Astrocyte of the cerebellum (primary cell): ENCODE measurements around the gene ZNF423.

Source experiments
- DNase-seq: peaks from one replicate; pipeline ENCODE4 v3.0.0-alpha.2; 2011; ENCODE audit warnings: low read depth
- H3K4me3 ChIP-seq: 2 replicates; pipeline ENCODE4 v1.5.1; 2011; ENCODE audit warnings: mild to moderate bottlenecking, low read depth, low read length, moderate library complexity
- CTCF ChIP-seq: IDR thresholded peaks from 2 replicates; pipeline ENCODE4 v1.5.1; 2012; ENCODE audit warnings: low read length, low read depth, moderate library complexity, mild to moderate bottlenecking; ENCODE audit errors: missing control alignments
- in situ Hi-C: cut with HindIII; loops from 2 replicates; pipeline ENCODE4 v1.10.0; 2017; ENCODE audit warnings: low sequenced_read_pairs

The ZNF423 gene

GRCh38 chr16:49645263-49645662, 210.6 kb downstream of the ZNF423 start:
- in situ Hi-C loops, result no loop called here
- DNase-seq, result no peak
- TF ChIP-seq CTCF, result no peak
- H3K4me3 ChIP-seq, result no peak overlapping the region

GRCh38 chr16:49644145-49644463, 211.8 kb downstream of the ZNF423 start:
- peak; percentile 16 for DNase-seq
- no peak overlapping the region for H3K4me3 ChIP-seq
- in situ Hi-C loops, result no loop called here
- TF ChIP-seq CTCF, result peak; percentile 52

DNA sequence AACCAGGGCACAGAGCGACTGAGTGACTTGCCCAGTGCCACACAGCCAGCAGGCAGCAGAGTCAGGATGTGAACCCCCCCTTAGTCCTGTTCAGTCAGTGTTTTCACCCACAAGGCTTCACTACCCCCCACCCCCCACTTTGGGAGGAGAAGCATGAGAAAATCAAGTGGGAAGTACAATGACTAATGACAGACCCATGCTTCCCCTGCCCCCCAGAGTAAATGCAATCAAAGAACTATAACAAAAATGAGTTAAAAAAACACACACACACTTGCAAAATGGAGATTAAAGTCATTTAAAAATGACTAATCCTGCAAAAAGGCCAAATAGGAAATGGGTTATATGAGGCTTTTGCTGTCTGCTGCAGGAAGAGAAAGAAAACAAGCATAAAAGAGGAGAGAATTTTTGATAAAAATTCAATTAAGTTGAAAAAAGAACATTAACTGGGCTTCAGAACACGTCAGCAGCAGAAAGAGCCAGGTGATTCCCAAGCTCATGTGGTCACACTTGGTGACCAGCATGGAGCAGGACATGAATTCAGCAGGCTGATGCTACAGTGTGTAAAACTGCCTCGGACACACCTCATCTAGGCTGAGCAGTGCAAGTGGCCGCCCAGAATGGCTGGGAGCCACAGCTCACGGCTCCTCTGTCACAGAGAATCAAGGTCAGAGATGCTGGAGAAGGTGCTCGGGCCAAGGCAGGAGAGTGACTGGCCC, 212.3 kb downstream of the ZNF423 start:
- H3K4me3 ChIP-seq, result no peak overlapping the region
- in situ Hi-C loops, result no loop called here
- DNase-seq, result peak; percentile 49
- TF ChIP-seq CTCF, result no peak

GRCh38 chr16:49641250-49641649, 214.7 kb downstream of the ZNF423 start:
- in situ Hi-C loops, result no loop called here
- no peak for DNase-seq
- no peak for TF ChIP-seq CTCF
- no peak overlapping the region for H3K4me3 ChIP-seq

GRCh38 chr16:49640581-49640980, 215.3 kb downstream of the ZNF423 start:
- TF ChIP-seq CTCF, result no peak

DNA sequence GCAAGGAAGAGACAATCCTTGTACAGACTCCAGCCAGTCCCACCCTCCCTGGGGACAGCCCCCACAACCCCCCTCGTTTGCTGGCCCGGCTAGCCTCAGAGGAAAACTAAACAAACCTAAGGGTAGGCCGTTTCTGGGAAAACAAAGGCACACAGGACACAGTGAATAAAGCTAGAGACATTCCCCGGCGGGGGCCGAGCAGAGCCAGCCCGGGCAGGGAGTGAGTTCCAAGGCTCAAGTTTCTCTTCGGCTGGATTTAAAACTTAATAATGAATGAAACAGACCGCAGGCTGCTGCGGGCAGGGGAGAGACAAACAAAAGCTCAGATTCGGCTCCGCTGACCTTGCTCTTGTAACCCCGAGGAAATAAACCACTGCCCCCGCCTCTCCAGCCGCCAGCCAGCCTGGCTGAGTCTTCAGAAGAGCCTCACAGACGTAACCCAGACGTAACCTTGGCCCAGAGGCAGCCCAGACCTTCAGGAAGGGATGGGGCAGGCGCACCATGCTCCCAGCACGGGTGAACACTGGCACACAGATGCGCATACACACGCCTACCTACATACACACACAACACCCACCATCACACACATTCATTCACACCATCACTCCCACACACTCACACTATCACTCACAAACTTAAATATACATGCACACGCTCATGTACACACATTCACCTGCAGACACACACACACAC, 216.0 kb downstream of the ZNF423 start:
- in situ Hi-C loops, result no loop called here
- TF ChIP-seq CTCF, result no peak
- peak; percentile 84 for DNase-seq
- H3K4me3 ChIP-seq, result no peak overlapping the region

More at GRCh38 chr16:49640581-49640980, 215.3 kb downstream of the ZNF423 start:
- in situ Hi-C loops, result no loop called here
- no peak for DNase-seq
- no peak overlapping the region for H3K4me3 ChIP-seq
